Uterus (tissue), 2 donors: Measurements from ENCODE around the gene PPARG.

Experiments
- CTCF ChIP-seq, 4 experiments: fragments of 200-600 bp in 2 of 4; fragments of 450-650 bp in 2 of 4; sonication (generic) in 2 of 4; IDR thresholded peaks; one replicate each; pipeline ENCODE4 v1.5.1; 2016 to 2019; ENCODE audit warnings: antibody characterized with exemption in 4 of 4, mild to moderate bottlenecking in 2 of 4, moderate library complexity in 1 of 4
- POLR2A ChIP-seq, 2 donors: fragments of 450-650 bp; IDR thresholded peaks; one replicate each; pipeline ENCODE4 v1.6.1; 2016; ENCODE audit warnings: antibody characterized with exemption in 2 of 2, mild to moderate bottlenecking in 1 of 2, moderate library complexity in 1 of 2

- TF ChIP-seq CTCF (IDR thresholded peaks at IDR 0.05): no peak
- TF ChIP-seq POLR2A (IDR thresholded peaks at IDR 0.05): no peak
Measured at GRCh38 chr3:12242772-12243171, 46.1 kb upstream of the PPARG start.
